MM.1S (cell line): Measurements from ENCODE around the gene MFSD11.

ENCODE experiments used
- DNase-seq: peaks from one replicate; pipeline ENCODE4 v3.0.0-alpha.2; 2015
- H2AFZ ChIP-seq: fragments of 300-600 bp; sonication (generic); 2 replicates; pipeline ENCODE4 v1.6.0; 2016; ENCODE audit warnings: antibody characterized with exemption, low read length
- H3F3A ChIP-seq: fragments of 300-600 bp; sonication (generic); 2 replicates; pipeline ENCODE4 v1.6.1; 2016; ENCODE audit warnings: mild to moderate bottlenecking, antibody characterized with exemption, low read length, moderate library complexity, mixed read lengths; ENCODE audit not compliant: insufficient read depth
- H3K27ac ChIP-seq: fragments of 300-600 bp; sonication (generic); 2 replicates; pipeline ENCODE4 v1.5.1; 2016; ENCODE audit warnings: mild to moderate bottlenecking, low read length
- H3K27me3 ChIP-seq: fragments of 300-600 bp; sonication (generic); replicated peaks from 2 replicates; pipeline ENCODE4 v1.6.0; 2016; ENCODE audit warnings: low read length; ENCODE audit not compliant: insufficient read depth
- H3K36me3 ChIP-seq: fragments of 300-600 bp; sonication (generic); replicated peaks from 2 replicates; pipeline ENCODE4 v1.6.1; 2016; ENCODE audit warnings: mild to moderate bottlenecking, low read length, mixed read lengths; ENCODE audit not compliant: insufficient read depth
- H3K4me1 ChIP-seq: fragments of 300-600 bp; sonication (generic); 2 replicates; pipeline ENCODE4 v1.6.1; 2016; ENCODE audit warnings: low read length, mixed read lengths
- H3K4me2 ChIP-seq: fragments of 300-600 bp; sonication (generic); 2 replicates; pipeline ENCODE4 v1.6.0; 2016; ENCODE audit warnings: low read depth, low read length
- H3K4me3 ChIP-seq: fragments of 300-600 bp; sonication (generic); 2 replicates; pipeline ENCODE4 v1.5.1; 2016; ENCODE audit warnings: low read length, mixed read lengths
- H3K79me2 ChIP-seq: fragments of 300-600 bp; sonication (generic); 2 replicates; pipeline ENCODE4 v1.6.1; 2016; ENCODE audit warnings: mixed run types, low read length, mixed read lengths
- H3K9ac ChIP-seq: fragments of 300-600 bp; sonication (generic); 2 replicates; pipeline ENCODE4 v1.6.1; 2016; ENCODE audit warnings: low read length, mixed read lengths
- H3K9me2 ChIP-seq: fragments of 300-600 bp; sonication (generic); replicated peaks from 2 replicates; pipeline ENCODE4 v1.6.1; 2016; ENCODE audit warnings: mild to moderate bottlenecking, low read length, mixed read lengths; ENCODE audit not compliant: insufficient read depth
- H3K9me3 ChIP-seq: fragments of 300-600 bp; sonication (generic); replicated peaks from 2 replicates; pipeline ENCODE4 v1.6.1; 2016; ENCODE audit warnings: mild to moderate bottlenecking, low read length, mixed read lengths; ENCODE audit not compliant: insufficient read depth
- H4K20me1 ChIP-seq: fragments of 300-600 bp; sonication (generic); 2 replicates; pipeline ENCODE4 v1.6.1; 2016; ENCODE audit warnings: mild to moderate bottlenecking, low read length, moderate library complexity, mixed read lengths; ENCODE audit not compliant: insufficient read depth
- CTCF ChIP-seq: fragments of 300-600 bp; sonication (generic); IDR thresholded peaks from 2 replicates; pipeline ENCODE4 v1.5.1; 2016; ENCODE audit warnings: antibody characterized with exemption, low read length, mixed read lengths
- EZH2 ChIP-seq: fragments of 300-600 bp; sonication (generic); optimal IDR thresholded peaks from 2 replicates; pipeline ENCODE3; 2017; ENCODE audit warnings: low read depth, mild to moderate bottlenecking, antibody characterized with exemption, low read length, mixed read lengths
- EZH2phosphoT487 ChIP-seq: fragments of 300-600 bp; sonication (generic); IDR thresholded peaks from 2 replicates; pipeline ENCODE4 v1.6.1; 2018; ENCODE audit warnings: antibody characterized with exemption, low read length

Gene MFSD11

GRCh38 chr17:76747716-76748363 is 9.9 kb downstream of the MFSD11 start:
- Histone ChIP-seq H3K9ac (no peak overlapping the region), H2AFZ (no peak overlapping the region), H3F3A (no peaks in the 10 kb centered on the region), H3K36me3 (no peaks in the 10 kb centered on the region), H3K79me2 (no peaks in the 10 kb centered on the region), H3K4me2 (no peak overlapping the region), H3K27me3 (no peaks in the 10 kb centered on the region), H4K20me1 (no peaks in the 10 kb centered on the region), H3K4me3 (no peak overlapping the region), H3K27ac (no peak overlapping the region), H3K9me3 (no peaks in the 10 kb centered on the region), H3K4me1 (no peaks in the 10 kb centered on the region), H3K9me2 (no peaks in the 10 kb centered on the region)
- no peak for TF ChIP-seq EZH2
- no peak for TF ChIP-seq EZH2phosphoT487
- TF ChIP-seq CTCF: no peak
- no peak for DNase-seq

GRCh38 chr17:76748657-76749056 is 10.7 kb downstream of the MFSD11 start:
- H3K79me2 ChIP-seq: no peaks in the 10 kb centered on the region
- no peaks in the 10 kb centered on the region for H3K36me3 ChIP-seq
- H4K20me1 ChIP-seq: no peaks in the 10 kb centered on the region
- no peaks in the 10 kb centered on the region for H3K9me3 ChIP-seq
- no peak overlapping the region for H3K9ac ChIP-seq
- DNase-seq: no peak
- H3K27ac ChIP-seq: no peak overlapping the region
- no peak overlapping the region for H2AFZ ChIP-seq
- H3K9me2 ChIP-seq: no peaks in the 10 kb centered on the region
- no peak overlapping the region for H3K4me3 ChIP-seq
- TF ChIP-seq CTCF (no peak), EZH2phosphoT487 (no peak), EZH2 (no peak)
- H3K27me3 ChIP-seq: no peaks in the 10 kb centered on the region
- no peaks in the 10 kb centered on the region for H3F3A ChIP-seq
- no peak overlapping the region for H3K4me2 ChIP-seq
- peaks cover 8% of the 10 kb centered on the region for H3K4me1 ChIP-seq

- TF ChIP-seq EZH2 (no peak), CTCF (no peak), EZH2phosphoT487 (no peak)
Measured at GRCh38 chr17:76751416-76751993, 13.6 kb downstream of the MFSD11 start.

More at GRCh38 chr17:76751416-76751993, 13.6 kb downstream of the MFSD11 start:
- no peaks in the 10 kb centered on the region for H3K27me3 ChIP-seq
- peaks cover 9% of the 10 kb centered on the region for H3K4me1 ChIP-seq
- H3K9me3 ChIP-seq: no peaks in the 10 kb centered on the region
- no peak overlapping the region for H3K4me2 ChIP-seq
- peaks cover 3% of the 10 kb centered on the region; the same call in 1 of the 2 replicates for H3K36me3 ChIP-seq
- no peak overlapping the region for H3K27ac ChIP-seq
- H4K20me1 ChIP-seq: no peaks in the 10 kb centered on the region
- DNase-seq: no peak
- H3K9ac ChIP-seq: no peak overlapping the region
- no peaks in the 10 kb centered on the region for H3K9me2 ChIP-seq
- no peaks in the 10 kb centered on the region for H3F3A ChIP-seq
- no peaks in the 10 kb centered on the region for H3K79me2 ChIP-seq
- no peak overlapping the region for H2AFZ ChIP-seq
- H3K4me3 ChIP-seq: no peak overlapping the region
